Neural progenitor cell (in vitro differentiated cells): ENCODE results near the gene RPS6KA2. TPM values are rescaled to one million over a fixed set of nuclear protein-coding genes. Genes with fewer than 3 reads are reported as not detected.

Experiments
- DNase-seq: peaks from one replicate; pipeline ENCODE4 v3.0.0-alpha.2; 2016; ENCODE audit warnings: low spot score
- H2AFZ ChIP-seq: fragments of 200-600 bp; sonication (generic); replicated peaks from 2 replicates; pipeline ENCODE4 v1.6.1; 2016; ENCODE audit warnings: antibody characterized with exemption
- H3F3A ChIP-seq: fragments of 200-600 bp; sonication (generic); 2 replicates; pipeline ENCODE4 v1.6.1; 2016; ENCODE audit warnings: antibody characterized with exemption, low read depth
- H3K27ac ChIP-seq: fragments of 200-600 bp; sonication (generic); 2 replicates; pipeline ENCODE4 v1.5.1; 2016; ENCODE audit warnings: mild to moderate bottlenecking
- H3K27me3 ChIP-seq: fragments of 200-600 bp; sonication (generic); 2 replicates; pipeline ENCODE4 v1.6.1; 2016; ENCODE audit warnings: mild to moderate bottlenecking, moderate library complexity
- H3K36me3 ChIP-seq: fragments of 200-600 bp; sonication (generic); 2 replicates; pipeline ENCODE4 v1.5.1; 2016
- H3K4me1 ChIP-seq: fragments of 200-600 bp; sonication (generic); 2 replicates; pipeline ENCODE4 v1.6.1; 2016; ENCODE audit warnings: mixed run types
- H3K4me2 ChIP-seq: fragments of 200-600 bp; sonication (generic); 2 replicates; pipeline ENCODE4 v1.6.1; 2016
- H3K4me3 ChIP-seq: fragments of 200-600 bp; sonication (generic); 2 replicates; pipeline ENCODE4 v1.5.1; 2016
- H3K79me2 ChIP-seq: fragments of 200-600 bp; sonication (generic); 2 replicates; pipeline ENCODE4 v1.6.1; 2016; ENCODE audit warnings: low read depth
- H3K9ac ChIP-seq: fragments of 200-600 bp; sonication (generic); 2 replicates; pipeline ENCODE4 v1.6.1; 2016
- H3K9me3 ChIP-seq: fragments of 200-600 bp; sonication (generic); 2 replicates; pipeline ENCODE4 v1.5.1; 2016; ENCODE audit warnings: low read depth
- H4K20me1 ChIP-seq: fragments of 200-600 bp; sonication (generic); 2 replicates; pipeline ENCODE4 v1.6.1; 2016; ENCODE audit warnings: low read depth
- H3K27ac Mint-ChIP-seq: 3 replicates; pipeline ENCODE4 v1.8.0; 2021; ENCODE audit warnings: mixed read lengths
- H3K27me3 Mint-ChIP-seq: 2 replicates; pipeline ENCODE4 v1.8.0; 2022; ENCODE audit warnings: low read depth, mild to moderate bottlenecking, inconsistent platforms, moderate library complexity, mixed read lengths; ENCODE audit not compliant: insufficient read depth
- H3K36me3 Mint-ChIP-seq: 3 replicates; pipeline ENCODE4 v1.8.0; 2021; ENCODE audit warnings: mixed read lengths
- H3K4me1 Mint-ChIP-seq: 3 replicates; pipeline ENCODE4 v1.8.0; 2021; ENCODE audit warnings: mixed read lengths
- H3K4me3 Mint-ChIP-seq: 3 replicates; pipeline ENCODE4 v1.8.0; 2021; ENCODE audit warnings: mild to moderate bottlenecking, moderate library complexity, mixed read lengths
- H3K9me3 Mint-ChIP-seq: 3 replicates; pipeline ENCODE4 v1.8.0; 2020; ENCODE audit warnings: mixed read lengths
- EZH2 ChIP-seq: fragments of 200-600 bp; sonication (generic); IDR thresholded peaks from 2 replicates; pipeline ENCODE4 v1.6.1; 2017; ENCODE audit warnings: antibody characterized with exemption, mild to moderate bottlenecking, moderate library complexity
- EZH2phosphoT487 ChIP-seq: fragments of 200-600 bp; sonication (generic); IDR thresholded peaks from 2 replicates; pipeline ENCODE4 v1.6.1; 2017; ENCODE audit warnings: antibody characterized with exemption
- total RNA-seq: library from RNA; depleted of rRNA; stranded (reverse); fragments of >200 nt; gene quantifications from 2 replicates; pipeline ENCODE4 v1.2.3, GENCODE V29; 2015; ENCODE audit warnings: low replicate concordance
- TF ChIP-seq, protein P1 (sequence below): fragments of 200-600 bp; sonication (generic); IDR thresholded peaks from 2 replicates; pipeline ENCODE4 v1.5.1; 2017; ENCODE audit warnings: antibody characterized with exemption, mild to moderate bottlenecking

RPS6KA2 gene
- total RNA-seq, 1 donor from 2014 or later, result 8.2 TPM

DNA sequence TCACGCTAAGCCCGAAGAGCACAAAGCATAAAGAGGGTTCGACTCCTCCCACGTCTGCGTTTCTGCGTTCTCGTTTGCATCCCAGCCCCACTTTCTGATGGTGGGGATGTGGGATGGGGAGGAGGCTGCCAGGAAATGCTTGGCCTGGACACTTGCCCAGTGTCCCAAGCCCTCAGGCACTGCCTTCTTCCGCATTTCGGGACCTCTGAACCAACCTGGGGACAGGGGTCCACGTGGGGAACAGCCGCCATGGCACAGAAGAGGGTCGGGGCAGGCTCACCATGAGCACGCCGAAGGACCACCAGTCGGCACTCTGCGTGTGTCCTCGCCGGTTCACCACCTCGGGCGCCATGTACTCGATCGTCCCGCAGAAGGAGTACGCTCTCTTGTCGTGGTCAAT lies 128.8 kb downstream of the RPS6KA2 start:
- no peaks in the 10 kb centered on the region for H3K9me3 ChIP-seq
- H3K36me3 Mint-ChIP-seq, result peaks cover 30% of the 10 kb centered on the region
- H3K4me1 Mint-ChIP-seq, result peaks cover 42% of the 10 kb centered on the region
- no peaks in the 10 kb centered on the region for H3K36me3 ChIP-seq
- peaks cover 2% of the 10 kb centered on the region for H3K27me3 Mint-ChIP-seq
- no peak overlapping the region for H3K4me3 Mint-ChIP-seq
- H3K9ac ChIP-seq, result no peak overlapping the region
- H3K79me2 ChIP-seq, result no peaks in the 10 kb centered on the region
- no peak overlapping the region for H3K27ac Mint-ChIP-seq
- H3F3A ChIP-seq, result no peaks in the 10 kb centered on the region
- no peak for DNase-seq
- H3K27ac ChIP-seq, result no peak overlapping the region
- no peak overlapping the region for H3K4me3 ChIP-seq
- no peak overlapping the region for H3K4me2 ChIP-seq
- H3K4me1 ChIP-seq, result no peaks in the 10 kb centered on the region
- no peaks in the 10 kb centered on the region for H3K27me3 ChIP-seq
- H2AFZ ChIP-seq, result no peak overlapping the region
- H4K20me1 ChIP-seq, result no peaks in the 10 kb centered on the region
- H3K9me3 Mint-ChIP-seq, result no peaks in the 10 kb centered on the region
- no peak for TF ChIP-seq EZH2phosphoT487
- TF ChIP-seq, protein P1, sequence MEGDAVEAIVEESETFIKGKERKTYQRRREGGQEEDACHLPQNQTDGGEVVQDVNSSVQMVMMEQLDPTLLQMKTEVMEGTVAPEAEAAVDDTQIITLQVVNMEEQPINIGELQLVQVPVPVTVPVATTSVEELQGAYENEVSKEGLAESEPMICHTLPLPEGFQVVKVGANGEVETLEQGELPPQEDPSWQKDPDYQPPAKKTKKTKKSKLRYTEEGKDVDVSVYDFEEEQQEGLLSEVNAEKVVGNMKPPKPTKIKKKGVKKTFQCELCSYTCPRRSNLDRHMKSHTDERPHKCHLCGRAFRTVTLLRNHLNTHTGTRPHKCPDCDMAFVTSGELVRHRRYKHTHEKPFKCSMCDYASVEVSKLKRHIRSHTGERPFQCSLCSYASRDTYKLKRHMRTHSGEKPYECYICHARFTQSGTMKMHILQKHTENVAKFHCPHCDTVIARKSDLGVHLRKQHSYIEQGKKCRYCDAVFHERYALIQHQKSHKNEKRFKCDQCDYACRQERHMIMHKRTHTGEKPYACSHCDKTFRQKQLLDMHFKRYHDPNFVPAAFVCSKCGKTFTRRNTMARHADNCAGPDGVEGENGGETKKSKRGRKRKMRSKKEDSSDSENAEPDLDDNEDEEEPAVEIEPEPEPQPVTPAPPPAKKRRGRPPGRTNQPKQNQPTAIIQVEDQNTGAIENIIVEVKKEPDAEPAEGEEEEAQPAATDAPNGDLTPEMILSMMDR, result no peak
- no peak for TF ChIP-seq EZH2

DNA sequence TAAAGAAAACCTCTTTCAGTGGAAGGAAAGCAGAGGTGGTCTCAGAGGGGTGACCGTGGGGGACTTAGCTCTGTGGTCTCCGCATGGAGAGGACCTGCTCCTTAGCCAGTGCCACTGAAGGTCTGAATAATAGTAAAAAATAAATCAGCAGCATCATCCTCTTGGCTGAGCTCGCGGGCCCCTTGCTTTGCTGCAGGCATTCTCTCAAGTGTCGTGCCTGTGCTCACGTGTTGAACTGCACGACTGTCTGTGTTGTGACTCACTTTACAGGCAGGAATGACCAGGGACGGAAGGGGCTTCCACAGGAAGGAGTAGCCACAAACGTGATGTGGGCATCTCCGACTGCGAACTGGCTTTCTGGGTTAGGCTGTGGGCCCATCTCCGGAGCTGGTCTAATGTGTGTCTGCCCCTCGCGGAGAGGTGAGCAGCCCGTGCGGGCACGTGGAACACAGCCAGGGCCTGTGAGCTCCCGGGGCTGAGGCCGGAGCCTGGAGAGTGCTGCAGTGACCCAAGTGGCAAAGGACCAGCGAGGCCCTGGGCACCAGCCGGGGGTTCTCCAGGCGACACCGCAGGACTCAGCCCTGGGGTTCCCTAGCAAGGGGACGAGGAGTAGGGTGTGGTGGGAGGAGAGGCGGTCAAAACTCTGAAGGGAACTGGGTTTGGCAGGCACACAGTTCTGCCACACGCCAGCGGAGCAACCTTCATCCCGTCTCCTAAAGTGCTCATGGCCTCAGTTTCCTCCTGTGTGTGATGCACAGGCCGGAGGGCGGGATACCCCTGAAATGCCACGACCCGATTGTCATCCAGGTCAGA lies 129.8 kb downstream of the RPS6KA2 start:
- no peak overlapping the region for H3K9ac ChIP-seq
- H3K79me2 ChIP-seq, result no peaks in the 10 kb centered on the region
- no peak overlapping the region for H3K27ac ChIP-seq
- H3K36me3 ChIP-seq, result no peaks in the 10 kb centered on the region
- H3K4me1 ChIP-seq, result no peaks in the 10 kb centered on the region
- Mint-ChIP-seq H3K4me3 (no peak overlapping the region), H3K4me1 (peaks cover 40% of the 10 kb centered on the region), H3K27me3 (peaks cover 2% of the 10 kb centered on the region), H3K27ac (no peak overlapping the region), H3K36me3 (peaks cover 30% of the 10 kb centered on the region), H3K9me3 (no peaks in the 10 kb centered on the region)
- no peak overlapping the region for H3K4me3 ChIP-seq
- H3K4me2 ChIP-seq, result no peak overlapping the region
- TF ChIP-seq, protein P1, result no peak
- TF ChIP-seq EZH2 (no peak), EZH2phosphoT487 (no peak)
- no peak overlapping the region for H2AFZ ChIP-seq
- H4K20me1 ChIP-seq, result no peaks in the 10 kb centered on the region
- no peak for DNase-seq
- no peaks in the 10 kb centered on the region for H3K9me3 ChIP-seq
- no peaks in the 10 kb centered on the region for H3F3A ChIP-seq
- no peaks in the 10 kb centered on the region for H3K27me3 ChIP-seq

DNA sequence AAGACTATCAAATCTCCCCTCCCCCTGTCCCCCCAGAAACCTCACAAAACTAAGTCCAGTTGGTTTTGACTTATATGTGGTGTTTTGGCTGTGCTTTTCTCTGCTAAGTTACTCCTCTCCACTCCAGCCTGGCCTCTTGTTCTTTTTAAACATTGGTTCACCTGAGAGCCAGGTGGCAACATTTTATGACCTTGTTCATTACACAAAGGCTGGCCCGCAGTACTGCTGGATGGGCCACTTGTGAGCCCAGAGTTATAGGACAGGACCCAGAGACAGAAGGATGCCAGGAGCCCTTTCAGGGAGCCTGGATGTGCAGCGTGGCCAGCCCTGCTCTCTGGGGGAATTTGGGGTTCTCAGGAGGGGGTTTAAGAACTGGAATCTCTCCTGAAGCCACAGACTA lies 130.6 kb downstream of the RPS6KA2 start:
- Mint-ChIP-seq H3K36me3 (peaks cover 30% of the 10 kb centered on the region), H3K27me3 (peaks cover 2% of the 10 kb centered on the region)
- H3K36me3 ChIP-seq, result no peaks in the 10 kb centered on the region

More for the DNA sequence above, 130.6 kb downstream of the RPS6KA2 start:
- H3K4me3 ChIP-seq, result no peak overlapping the region
- Mint-ChIP-seq H3K4me1 (peaks cover 41% of the 10 kb centered on the region), H3K9me3 (no peaks in the 10 kb centered on the region), H3K27ac (peak overlapping the region; percentile 72), H3K4me3 (peak overlapping the region; percentile 62)
- no peaks in the 10 kb centered on the region for H3K9me3 ChIP-seq
- H3K4me2 ChIP-seq, result no peak overlapping the region
- TF ChIP-seq EZH2 (no peak), EZH2phosphoT487 (no peak)
- TF ChIP-seq, protein P1, result no peak
- no peaks in the 10 kb centered on the region for H3F3A ChIP-seq
- H3K9ac ChIP-seq, result no peak overlapping the region
- no peaks in the 10 kb centered on the region for H3K27me3 ChIP-seq
- H2AFZ ChIP-seq, result no peak overlapping the region
- H3K79me2 ChIP-seq, result no peaks in the 10 kb centered on the region
- no peaks in the 10 kb centered on the region for H4K20me1 ChIP-seq
- no peak for DNase-seq
- no peaks in the 10 kb centered on the region for H3K4me1 ChIP-seq
- H3K27ac ChIP-seq, result no peak overlapping the region
